Activated T-cell treated with anti-CD3 and anti-CD28 coated beads for 24 hours (primary cell): ENCODE data around the gene SLC16A4.
A peak's percentile ranks its signal among the peaks of the same experiment; 100 is the strongest.

Experiments used
- DNase-seq: peaks from one replicate; pipeline ENCODE4 v3.0.0-alpha.2; 2020; ENCODE audit warnings: low read depth

The SLC16A4 gene

GRCh38 chr1:110356379-110356778, 34.4 kb downstream of the SLC16A4 start:
- DNase-seq = no peak

GRCh38 chr1:110355321-110355720, 35.5 kb downstream of the SLC16A4 start:
- DNase-seq = no peak

- DNase-seq = no peak
These were observed 40.5 kb downstream of the SLC16A4 start for GRCh38 chr1:110350360-110350759.

GRCh38 chr1:110348771-110349170, 42.1 kb downstream of the SLC16A4 start:
- no peak for DNase-seq

- DNase-seq = no peak
These were observed 42.8 kb downstream of the SLC16A4 start for GRCh38 chr1:110348050-110348449.

- DNase-seq = no peak
These were observed 43.5 kb downstream of the SLC16A4 start for GRCh38 chr1:110347182-110347893.

GRCh38 chr1:110346690-110347089, 44.1 kb downstream of the SLC16A4 start:
- DNase-seq = no peak

- DNase-seq = no peak
These were observed 45.3 kb downstream of the SLC16A4 start for GRCh38 chr1:110345480-110345879.

GRCh38 chr1:110344152-110344551, 46.7 kb downstream of the SLC16A4 start:
- no peak for DNase-seq

GRCh38 chr1:110343249-110343648, 47.6 kb downstream of the SLC16A4 start:
- DNase-seq = no peak

- DNase-seq = no peak
These were observed 48.9 kb downstream of the SLC16A4 start for GRCh38 chr1:110341872-110342331.

GRCh38 chr1:110341146-110341871, 49.5 kb downstream of the SLC16A4 start:
- no peak for DNase-seq

GRCh38 chr1:110340207-110340468, 50.7 kb downstream of the SLC16A4 start:
- DNase-seq = no peak

GRCh38 chr1:110339407-110340206, 51.2 kb downstream of the SLC16A4 start:
- DNase-seq = peak; percentile 54

- DNase-seq = peak; percentile 96
These were observed 51.9 kb downstream of the SLC16A4 start, which contains the start of gene RBM15 for GRCh38 chr1:110338886-110339406. Gene RBM15, plus strand, starts transcription at chr1:110339377. Its CDS starts 29 bp downstream, at chr1:110339406.

- peak; percentile 91 for DNase-seq
These were observed 52.4 kb downstream of the SLC16A4 start for GRCh38 chr1:110338309-110338885.

GRCh38 chr1:110337704-110338308, 53.0 kb downstream of the SLC16A4 start:
- peak; percentile 18 for DNase-seq

- no peak for DNase-seq
These were observed 54.4 kb downstream of the SLC16A4 start for GRCh38 chr1:110336300-110337039.

- DNase-seq = no peak
These were observed 55.6 kb downstream of the SLC16A4 start for GRCh38 chr1:110335265-110335664.

- DNase-seq = no peak
These were observed 62.1 kb downstream of the SLC16A4 start for GRCh38 chr1:110328700-110329099.

- DNase-seq = no peak
These were observed 62.6 kb downstream of the SLC16A4 start for GRCh38 chr1:110328274-110328673.
